K562 (cell line): Measurements from ENCODE around the gene CKAP5. TPM values are rescaled to one million over a fixed set of nuclear protein-coding genes. Genes with fewer than 3 reads are reported as not detected.
A peak's percentile ranks its signal among the peaks of the same experiment; 100 is the strongest.

Experiments
- CBX3 ChIP-seq, 2 experiments: IDR thresholded peaks; 1 replicate in 1 of 2; 2 replicates in 1 of 2; pipeline ENCODE4 v1.6.1; 2012; ENCODE audit warnings: inconsistent platforms in 2 of 2, low read length in 2 of 2, borderline replicate concordance in 1 of 2, control low read depth in 1 of 2
- CREBBP ChIP-seq: IDR thresholded peaks from one replicate; pipeline ENCODE4 v1.6.1; 2012; ENCODE audit warnings: low read depth, mild to moderate bottlenecking, control low read depth, inconsistent platforms, low read length
- EWSR1 ChIP-seq: fragments of 450-650 bp; IDR thresholded peaks from 2 replicates; pipeline ENCODE4 v1.6.1; 2018; ENCODE audit warnings: borderline replicate concordance, mild to moderate bottlenecking, low read depth, moderate library complexity; ENCODE audit not compliant: partially characterized antibody
- IFI16 ChIP-seq: fragments of 250-450 bp; sonication (Bioruptor Pico); IDR thresholded peaks from 2 replicates; pipeline ENCODE4 v2.1.2; 2022; ENCODE audit warnings: mild to moderate bottlenecking, inconsistent platforms
- PHF20 ChIP-seq: fragments of 450-650 bp; IDR thresholded peaks from 2 replicates; pipeline ENCODE4 v1.6.1; 2018; ENCODE audit not compliant: partially characterized antibody
- POLR3A ChIP-seq: IDR thresholded peaks from 2 replicates; pipeline ENCODE4 v1.6.1; 2011; ENCODE audit warnings: borderline replicate concordance, mild to moderate bottlenecking, moderate library complexity; ENCODE audit not compliant: insufficient read length, insufficient read depth; ENCODE audit errors: extremely low read depth
- PURB ChIP-seq: sonication (generic); formaldehyde crosslinking; IDR thresholded peaks from 2 replicates; pipeline ENCODE4 v1.9.0; 2021; ENCODE audit warnings: low read depth, mild to moderate bottlenecking, missing genetic modification reagents
- RBM25 ChIP-seq: fragments of 200-400 bp; formaldehyde crosslinking; IDR thresholded peaks from 2 replicates; pipeline ENCODE4 v1.6.1; 2018; ENCODE audit warnings: low read length, low read depth, moderate library complexity; ENCODE audit not compliant: severe bottlenecking
- RCOR1 ChIP-seq, 2 experiments: IDR thresholded peaks; 2 replicates each; pipeline ENCODE4 v1.6.1; 2012; ENCODE audit warnings: low read depth in 2 of 2, low read length in 2 of 2, borderline replicate concordance in 1 of 2, improper control_type of control experiment in 1 of 2
- SMARCA5 ChIP-seq: fragments of 450-650 bp; IDR thresholded peaks from 2 replicates; pipeline ENCODE4 v1.6.1; 2016
- TRIM28 ChIP-seq: fragments of 450-650 bp; IDR thresholded peaks from 2 replicates; pipeline ENCODE4 v1.6.1; 2017
- polyA plus RNA-seq, 8 experiments: library from polyadenylated mRNA; depleted of rRNA in 4 of 8; stranded (reverse) in 5 of 8; unstranded in 3 of 8; fragments of >200 nt; fragmentation: Nextera tagmentation in 2 of 8; fragmentation: Illumina TruSeq in 1 of 8; extraction: Ambion mirVana in 2 of 8; extraction: Trizol in 1 of 8; gene quantifications; 2 replicates each; pipeline versions ENCODE4 v1.2.1 to v1.2.3, GENCODE V29; 2011 to 2014; ENCODE audit warnings: inconsistent platforms in 1 of 8, missing spikeins in 1 of 8
- total RNA-seq, 7 experiments: library from RNA; depleted of rRNA in 6 of 7; stranded (reverse); fragments of >200 nt in 6 of 7; fragmentation: Illumina TruSeq in 2 of 7; extraction: Trizol in 2 of 7; gene quantifications; 2 replicates each; pipeline versions ENCODE4 v1.2.1 to v1.2.3, GENCODE V29; 2011 to 2021; ENCODE audit warnings: low replicate concordance in 1 of 7
- TF ChIP-seq, protein P1 (sequence below), 2 experiments: fragments of 450-650 bp; IDR thresholded peaks; 2 replicates each; pipeline ENCODE4 v1.6.1; 2016; ENCODE audit warnings: mild to moderate bottlenecking in 2 of 2, borderline replicate concordance in 1 of 2, low read depth in 1 of 2, moderate library complexity in 1 of 2
- TF ChIP-seq, protein P2 (sequence below): fragments of 250-450 bp; sonication (Bioruptor Pico); IDR thresholded peaks from 2 replicates; pipeline ENCODE4 v1.8.0; 2021; ENCODE audit warnings: moderate library complexity, mild to moderate bottlenecking, inconsistent platforms
- TF ChIP-seq, protein P3 (sequence below), 2 experiments: fragments of 450-650 bp; conservative IDR thresholded peaks; 2 replicates each; pipeline ENCODE4 v1.6.1; 2017; ENCODE audit warnings: mild to moderate bottlenecking in 2 of 2, moderate library complexity in 2 of 2
- TF ChIP-seq, protein P4 (sequence below): sonication (generic); IDR thresholded peaks from 2 replicates; pipeline ENCODE4 v1.6.1; 2016

CKAP5 gene
- total and polyA plus RNA-seq, 9 of the 15 experiments (the other 6 are each of a cell fraction or from before 2014, with no cell fraction given): 60.1 to 239 (median 139) TPM

DNA sequence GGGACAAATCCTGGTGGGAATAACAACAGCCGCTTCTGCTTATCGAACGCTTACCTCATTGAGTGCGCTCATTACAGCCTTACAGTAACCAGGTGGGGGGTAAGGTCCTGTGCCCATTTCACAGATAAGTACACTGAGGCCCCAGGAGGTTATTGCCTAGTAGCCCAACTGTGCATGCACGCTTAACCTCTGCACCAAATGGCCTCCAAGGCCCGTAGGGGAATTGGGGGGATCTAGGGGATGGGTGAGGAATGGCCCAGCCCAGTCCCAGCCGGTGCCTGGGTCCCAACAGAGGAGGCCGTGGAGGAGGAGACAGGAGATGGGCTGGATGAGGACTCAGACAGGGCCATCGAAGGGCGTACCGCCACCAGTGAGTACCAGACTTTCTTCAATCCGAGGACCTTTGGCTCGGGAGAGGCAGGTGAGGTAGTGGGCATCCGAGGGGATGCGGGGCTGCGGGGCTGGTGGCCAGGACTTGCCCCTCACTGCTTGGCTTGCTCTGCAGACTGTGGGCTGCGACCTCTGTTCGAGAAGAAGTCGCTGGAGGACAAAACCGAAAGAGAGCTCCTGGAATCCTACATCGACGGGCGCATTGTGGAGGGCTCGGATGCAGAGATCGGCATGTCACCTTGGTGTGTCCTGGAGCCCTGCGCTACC is 119.7 kb downstream of the CKAP5 start (continued):
- TF ChIP-seq, protein P1, sequence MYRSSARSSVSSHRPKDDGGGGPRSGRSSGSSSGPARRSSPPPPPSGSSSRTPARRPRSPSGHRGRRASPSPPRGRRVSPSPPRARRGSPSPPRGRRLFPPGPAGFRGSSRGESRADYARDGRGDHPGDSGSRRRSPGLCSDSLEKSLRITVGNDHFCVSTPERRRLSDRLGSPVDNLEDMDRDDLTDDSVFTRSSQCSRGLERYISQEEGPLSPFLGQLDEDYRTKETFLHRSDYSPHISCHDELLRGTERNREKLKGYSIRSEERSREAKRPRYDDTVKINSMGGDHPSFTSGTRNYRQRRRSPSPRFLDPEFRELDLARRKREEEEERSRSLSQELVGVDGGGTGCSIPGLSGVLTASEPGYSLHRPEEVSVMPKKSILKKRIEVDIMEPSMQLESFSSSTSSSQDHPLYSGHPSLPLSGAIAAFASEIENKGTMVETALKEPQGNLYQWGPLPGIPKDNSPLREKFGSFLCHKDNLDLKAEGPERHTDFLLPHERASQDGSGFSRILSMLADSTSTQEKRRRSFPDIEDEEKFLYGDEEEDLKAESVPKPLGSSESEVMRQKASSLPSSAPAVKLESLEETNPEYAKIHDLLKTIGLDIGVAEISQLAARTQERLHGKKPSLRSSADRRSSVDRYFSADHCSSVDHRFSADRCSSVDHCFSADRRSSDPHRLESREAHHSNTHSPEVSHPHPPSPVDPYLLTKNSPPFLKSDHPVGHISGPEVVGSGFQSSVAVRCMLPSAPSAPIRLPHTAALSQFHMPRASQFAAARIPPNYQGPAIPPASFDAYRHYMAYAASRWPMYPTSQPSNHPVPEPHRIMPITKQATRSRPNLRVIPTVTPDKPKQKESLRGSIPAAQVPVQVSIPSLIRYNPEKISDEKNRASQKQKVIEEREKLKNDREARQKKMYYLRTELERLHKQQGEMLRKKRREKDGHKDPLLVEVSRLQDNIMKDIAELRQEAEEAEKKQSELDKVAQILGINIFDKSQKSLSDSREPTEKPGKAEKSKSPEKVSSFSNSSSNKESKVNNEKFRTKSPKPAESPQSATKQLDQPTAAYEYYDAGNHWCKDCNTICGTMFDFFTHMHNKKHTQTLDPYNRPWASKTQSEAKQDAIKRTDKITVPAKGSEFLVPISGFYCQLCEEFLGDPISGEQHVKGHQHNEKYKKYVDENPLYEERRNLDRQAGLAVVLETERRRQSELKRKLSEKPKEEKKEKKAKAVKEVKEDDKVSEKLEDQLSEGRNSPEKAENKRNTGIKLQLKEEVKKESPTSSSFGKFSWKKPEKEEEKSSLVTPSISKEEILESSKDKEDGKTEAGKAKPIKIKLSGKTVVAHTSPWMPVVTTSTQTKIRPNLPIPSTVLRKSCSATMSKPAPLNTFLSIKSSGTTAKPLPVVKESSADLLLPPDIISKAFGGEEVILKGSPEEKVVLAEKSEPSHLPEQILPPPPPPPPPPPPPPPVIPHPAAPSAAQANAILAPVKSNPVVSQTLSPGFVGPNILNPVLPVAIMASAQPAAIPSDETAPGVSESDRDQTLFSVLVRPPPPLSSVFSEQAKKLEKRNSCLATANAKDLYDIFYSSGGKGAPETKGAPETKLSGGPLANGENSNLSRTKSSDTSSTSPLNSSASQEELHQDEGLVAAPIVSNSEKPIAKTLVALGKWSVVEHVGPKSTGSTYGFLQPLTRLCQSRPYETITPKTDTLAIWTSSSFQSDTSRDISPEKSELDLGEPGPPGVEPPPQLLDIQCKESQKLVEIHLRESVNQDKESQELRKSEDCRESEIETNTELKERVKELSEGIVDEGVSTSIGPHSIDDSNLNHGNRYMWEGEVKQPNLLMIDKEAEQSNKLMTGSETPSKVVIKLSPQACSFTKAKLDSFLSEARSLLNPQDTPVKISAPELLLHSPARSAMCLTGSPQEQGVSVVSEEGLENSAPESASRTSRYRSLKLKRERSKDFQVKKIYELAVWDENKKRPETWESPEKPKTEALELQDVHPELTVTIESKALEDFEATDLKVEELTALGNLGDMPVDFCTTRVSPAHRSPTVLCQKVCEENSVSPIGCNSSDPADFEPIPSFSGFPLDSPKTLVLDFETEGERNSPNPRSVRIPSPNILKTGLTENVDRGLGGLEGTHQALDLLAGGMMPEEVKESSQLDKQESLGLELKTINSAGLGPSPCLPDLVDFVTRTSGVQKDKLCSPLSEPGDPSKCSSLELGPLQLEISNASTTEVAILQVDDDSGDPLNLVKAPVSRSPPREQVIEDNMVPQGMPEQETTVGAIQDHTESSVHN (IDR thresholded peaks at IDR 0.05; ENCODE audit: borderline replicate concordance in 1 of 2, low read depth in 1 of 2): no peak
- peak; percentile 74; the same call in 1 of the 2 replicates for TF ChIP-seq SMARCA5
- TF ChIP-seq CBX3 (IDR thresholded peaks at IDR 0.05; ENCODE audit: borderline replicate concordance in 1 of 2, low read length in 2 of 2): 0 out of 3 replicates have a peak, but pooled peaks of 1 of the 2 experiments have one; percentile 34
- TF ChIP-seq TRIM28: no peak
- no peak for TF ChIP-seq PURB (CRISPR knock-in tag)
- 0 out of 4 replicates have a peak, but pooled peaks of 1 of the 2 experiments have one; percentile 42 for TF ChIP-seq RCOR1 (IDR thresholded peaks at IDR 0.05; ENCODE audit: borderline replicate concordance in 1 of 2, low read depth in 2 of 2, low read length in 2 of 2)
- TF ChIP-seq RBM25: peak; percentile 92
- TF ChIP-seq PHF20: no peak
- TF ChIP-seq CREBBP: no peak
- TF ChIP-seq EWSR1: no peak
- TF ChIP-seq, protein P2, sequence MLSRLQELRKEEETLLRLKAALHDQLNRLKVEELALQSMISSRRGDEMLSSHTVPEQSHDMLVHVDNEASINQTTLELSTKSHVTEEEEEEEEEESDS (CRISPR knock-in tag): no peak
- TF ChIP-seq POLR3A: no peak
- TF ChIP-seq, protein P3, sequence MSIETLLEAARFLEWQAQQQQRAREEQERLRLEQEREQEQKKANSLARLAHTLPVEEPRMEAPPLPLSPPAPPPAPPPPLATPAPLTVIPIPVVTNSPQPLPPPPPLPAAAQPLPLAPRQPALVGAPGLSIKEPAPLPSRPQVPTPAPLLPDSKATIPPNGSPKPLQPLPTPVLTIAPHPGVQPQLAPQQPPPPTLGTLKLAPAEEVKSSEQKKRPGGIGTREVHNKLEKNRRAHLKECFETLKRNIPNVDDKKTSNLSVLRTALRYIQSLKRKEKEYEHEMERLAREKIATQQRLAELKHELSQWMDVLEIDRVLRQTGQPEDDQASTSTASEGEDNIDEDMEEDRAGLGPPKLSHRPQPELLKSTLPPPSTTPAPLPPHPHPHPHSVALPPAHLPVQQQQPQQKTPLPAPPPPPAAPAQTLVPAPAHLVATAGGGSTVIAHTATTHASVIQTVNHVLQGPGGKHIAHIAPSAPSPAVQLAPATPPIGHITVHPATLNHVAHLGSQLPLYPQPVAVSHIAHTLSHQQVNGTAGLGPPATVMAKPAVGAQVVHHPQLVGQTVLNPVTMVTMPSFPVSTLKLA (conservative IDR thresholded peaks at IDR 0.05): no peak
- TF ChIP-seq, protein P4, sequence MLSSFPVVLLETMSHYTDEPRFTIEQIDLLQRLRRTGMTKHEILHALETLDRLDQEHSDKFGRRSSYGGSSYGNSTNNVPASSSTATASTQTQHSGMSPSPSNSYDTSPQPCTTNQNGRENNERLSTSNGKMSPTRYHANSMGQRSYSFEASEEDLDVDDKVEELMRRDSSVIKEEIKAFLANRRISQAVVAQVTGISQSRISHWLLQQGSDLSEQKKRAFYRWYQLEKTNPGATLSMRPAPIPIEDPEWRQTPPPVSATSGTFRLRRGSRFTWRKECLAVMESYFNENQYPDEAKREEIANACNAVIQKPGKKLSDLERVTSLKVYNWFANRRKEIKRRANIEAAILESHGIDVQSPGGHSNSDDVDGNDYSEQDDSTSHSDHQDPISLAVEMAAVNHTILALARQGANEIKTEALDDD: no peak
- no peak for TF ChIP-seq IFI16 (CRISPR knock-in tag)
